Kidney epithelial cell (primary cell): ENCODE results near the gene EIF5. TPM values are rescaled to one million over a fixed set of nuclear protein-coding genes. Genes with fewer than 3 reads are reported as not detected.

Experiments
- DNase-seq: peaks from one replicate; pipeline ENCODE4 v3.0.0-alpha.2; 2010; ENCODE audit warnings: low read depth
- H3K27me3 ChIP-seq: 2 replicates; pipeline ENCODE4 v1.6.0; 2011; ENCODE audit warnings: low read length; ENCODE audit not compliant: control insufficient read depth, insufficient read depth
- H3K36me3 ChIP-seq: 2 replicates; pipeline ENCODE4 v1.5.1; 2011; ENCODE audit warnings: low read length; ENCODE audit not compliant: control insufficient read depth, insufficient read depth
- H3K4me3 ChIP-seq: 2 replicates; pipeline ENCODE4 v1.5.1; 2011; ENCODE audit warnings: low read depth, mild to moderate bottlenecking, control low read depth, low read length
- CTCF ChIP-seq: IDR thresholded peaks from 2 replicates; pipeline ENCODE4 v1.5.1; 2011; ENCODE audit warnings: mild to moderate bottlenecking, moderate library complexity, low read length, control low read depth, inconsistent platforms; ENCODE audit not compliant: insufficient read depth, poor library complexity, severe bottlenecking
- total RNA-seq: library from RNA; depleted of rRNA; stranded (reverse); fragments of >200 nt; gene quantifications from 2 replicates; pipeline ENCODE4 v1.2.3, GENCODE V29; 2015

Gene EIF5
- total RNA-seq, 1 donor from 2014 or later, result 254 TPM

GRCh38 chr14:103317976-103318580 lies 16.0 kb upstream of the EIF5 start:
- no peak for TF ChIP-seq CTCF
- no peaks in the 10 kb centered on the region for H3K27me3 ChIP-seq
- H3K4me3 ChIP-seq, result no peak overlapping the region
- no peak for DNase-seq
- H3K36me3 ChIP-seq, result no peaks in the 10 kb centered on the region

- H3K4me3 ChIP-seq, result no peak overlapping the region
- H3K36me3 ChIP-seq, result no peaks in the 10 kb centered on the region
- H3K27me3 ChIP-seq, result no peaks in the 10 kb centered on the region
- no peak for DNase-seq
- no peak for TF ChIP-seq CTCF
Observed at GRCh38 chr14:103318750-103319419, 15.2 kb upstream of the EIF5 start.

GRCh38 chr14:103319422-103319821 lies 14.6 kb upstream of the EIF5 start:
- Histone ChIP-seq H3K4me3 (no peak overlapping the region), H3K36me3 (no peaks in the 10 kb centered on the region), H3K27me3 (no peaks in the 10 kb centered on the region)
- DNase-seq, result no peak
- no peak for TF ChIP-seq CTCF

GRCh38 chr14:103326078-103326477 lies 8.0 kb upstream of the EIF5 start:
- H3K36me3 ChIP-seq, result no peaks in the 10 kb centered on the region
- H3K4me3 ChIP-seq, result no peak overlapping the region
- peaks cover 8% of the 10 kb centered on the region for H3K27me3 ChIP-seq
- no peak for DNase-seq
- TF ChIP-seq CTCF, result no peak

GRCh38 chr14:103328941-103329340 lies 5.1 kb upstream of the EIF5 start:
- H3K4me3 ChIP-seq, result no peak overlapping the region
- peaks cover 8% of the 10 kb centered on the region for H3K27me3 ChIP-seq
- no peak for TF ChIP-seq CTCF
- no peaks in the 10 kb centered on the region for H3K36me3 ChIP-seq
- DNase-seq, result no peak
